Activated CD4-positive, alpha-beta T cell treated with anti-CD3 and anti-CD28 coated beads for 36 hours (primary cell): ENCODE results near the gene IRF7. TPM values are rescaled to one million over a fixed set of nuclear protein-coding genes. Genes with fewer than 3 reads are reported as not detected.

Source experiments
- ATAC-seq: fragments of 200-7000 bp; cut with Tn5 transposase; one replicate; pipeline ENCODE4 v1.10.0; 2021; ENCODE audit warnings: mild to moderate bottlenecking, moderate library complexity
- CTCF ChIA-PET: fragments of 350-600 bp; sonication (Branson Sonifier 250); formaldehyde crosslinking; loops from one replicate; lab custom pipeline; 2021; ENCODE audit warnings: antibody characterized with exemption; lab: Charles Lee
- POLR2A ChIA-PET: fragments of 350-600 bp; sonication (Branson Sonifier 250); formaldehyde crosslinking; loops from one replicate; lab custom pipeline; 2021; ENCODE audit warnings: antibody characterized with exemption, inconsistent platforms; lab: Charles Lee
- DNase-seq: peaks from one replicate; pipeline ENCODE4 v3.0.0-alpha.2; 2020
- H3K27ac Mint-ChIP-seq: one replicate; pipeline ENCODE4 v1.8.0; 2021; ENCODE audit warnings: mixed read lengths
- H3K27me3 Mint-ChIP-seq: one replicate; pipeline ENCODE4 v1.8.0; 2021; ENCODE audit warnings: mixed read lengths
- H3K36me3 Mint-ChIP-seq: one replicate; pipeline ENCODE4 v1.8.0; 2021; ENCODE audit warnings: low read depth, mixed read lengths
- H3K4me1 Mint-ChIP-seq: one replicate; pipeline ENCODE4 v1.8.0; 2021; ENCODE audit warnings: mixed read lengths
- H3K4me3 Mint-ChIP-seq: one replicate; pipeline ENCODE4 v1.8.0; 2021; ENCODE audit warnings: mild to moderate bottlenecking, moderate library complexity, mixed read lengths
- H3K9me3 Mint-ChIP-seq: one replicate; pipeline ENCODE4 v1.8.0; 2021; ENCODE audit warnings: low read depth, mixed read lengths
- intact Hi-C, 2 experiments: fragments of 100-400 bp; cut with DNase I in 1 of 2; cut with micrococcal nuclease in 1 of 2; formaldehyde crosslinking; loops; one replicate each; pipeline versions ENCODE4 v1.14.2 to v1.15.1; 2022 to 2024; cut with DNase I, micrococcal nuclease
- total RNA-seq, 2 experiments: library from RNA; stranded (reverse); gene quantifications; one replicate each; pipeline ENCODE4 v1.2.3, GENCODE V29; 2021

Gene IRF7
- total RNA-seq, 2 experiments from 2014 or later, result 57.1 to 62.6 TPM

DNA sequence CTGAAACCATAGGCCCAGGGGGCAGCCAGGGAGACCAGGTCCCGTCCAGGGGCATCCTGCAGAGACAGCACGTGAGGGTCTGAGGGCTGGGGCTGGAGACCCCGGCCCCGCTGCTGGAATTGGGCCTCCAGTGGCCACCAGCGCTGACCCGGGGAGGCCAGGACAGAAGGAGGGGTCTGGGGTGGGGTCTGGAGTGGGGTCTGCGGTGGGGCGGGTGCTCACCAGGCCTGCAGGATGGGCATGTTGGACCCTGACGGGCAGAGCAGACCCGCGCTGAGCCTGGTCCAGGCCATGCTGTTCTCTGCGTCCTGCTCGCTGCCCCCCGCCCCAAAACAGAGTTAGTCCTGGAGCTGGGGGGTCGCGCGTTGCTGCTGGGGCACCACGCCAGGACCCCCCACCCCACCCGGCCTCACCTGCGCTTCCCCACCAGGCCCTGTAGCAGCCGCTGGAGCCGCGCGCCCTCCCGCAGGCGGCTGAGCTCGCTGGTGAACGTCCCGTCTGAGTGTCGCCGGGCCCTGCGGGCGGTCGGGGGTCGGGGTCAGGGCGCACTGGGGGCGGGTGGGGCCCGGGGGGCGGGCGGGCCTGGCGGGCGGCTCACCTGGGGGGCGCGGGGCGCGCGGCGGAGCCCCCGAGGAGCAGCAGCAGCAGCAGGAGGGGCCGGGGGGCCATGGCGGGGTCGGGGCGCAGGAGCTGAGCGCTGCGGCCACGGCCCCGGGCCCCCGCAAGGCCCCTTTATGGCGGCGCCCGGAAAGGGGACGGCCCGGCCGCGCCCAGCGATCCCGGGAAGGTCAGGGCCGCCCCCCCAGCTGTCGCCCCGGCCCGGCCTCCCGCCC, 10.9 kb upstream of the IRF7 start, which contains the start of gene SCT:
Gene SCT (minus strand): TSS at position 707 of the 833 bp plus-strand sequence. CDS start 38 bp downstream, at position 669.
- H3K9me3 Mint-ChIP-seq, result no peaks in the 10 kb centered on the region
- H3K36me3 Mint-ChIP-seq, result no peaks in the 10 kb centered on the region
- DNase-seq (no peak), ATAC-seq (no peak)
- ChIA-PET POLR2A (no interaction called here), CTCF (no interaction called here)
- intact Hi-C loops, result loop anchor here in 1 of 2 experiments (5.0 kb wide), 1 partner anchor 69 kb away; no protein-coding TSS in a partner anchor
- H3K27me3 Mint-ChIP-seq, result peaks cover 25% of the 10 kb centered on the region
- H3K4me3 Mint-ChIP-seq, result no peak within 1 kb of the TSS
- peaks cover 22% of the 10 kb centered on the region for H3K4me1 Mint-ChIP-seq
- H3K27ac Mint-ChIP-seq, result no peak within 1 kb of the TSS

DNA sequence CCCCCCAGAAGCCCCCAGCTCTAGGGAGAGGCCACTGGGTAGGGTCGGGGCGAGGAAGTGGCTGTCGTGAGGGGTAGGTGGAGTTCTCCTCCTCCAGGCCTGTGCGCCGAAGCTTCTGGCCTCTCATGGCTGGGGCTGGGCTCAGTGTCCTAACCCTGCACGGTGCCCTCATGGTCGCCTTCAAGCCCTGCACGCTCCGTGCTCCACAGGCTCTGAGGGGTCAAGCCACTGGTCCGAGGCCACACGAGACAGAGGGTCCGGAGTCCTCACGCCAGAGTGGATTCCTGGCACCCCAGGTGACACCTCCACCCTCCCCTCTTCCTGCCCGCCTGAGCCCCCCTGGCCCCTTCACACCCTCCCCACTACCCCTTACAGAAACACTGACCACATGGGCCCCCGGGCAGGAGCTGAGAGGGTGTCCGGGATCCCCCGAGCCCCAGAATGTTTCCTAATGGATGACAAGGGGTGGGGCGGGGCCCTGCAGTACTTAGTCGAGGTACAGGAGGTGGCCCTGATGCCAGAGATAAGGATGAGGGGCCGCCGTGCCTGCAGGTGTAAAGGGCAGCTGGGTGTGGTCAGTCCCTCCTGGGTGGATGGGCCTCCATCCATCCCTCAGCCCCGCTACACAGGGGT, 10.0 kb upstream of the IRF7 start:
- ChIA-PET CTCF (no interaction called here), POLR2A (no interaction called here)
- DNase-seq (no peak), ATAC-seq (no peak)
- Mint-ChIP-seq H3K27me3 (peaks cover 25% of the 10 kb centered on the region), H3K9me3 (no peaks in the 10 kb centered on the region), H3K4me1 (peaks cover 22% of the 10 kb centered on the region), H3K36me3 (no peaks in the 10 kb centered on the region), H3K27ac (no peak overlapping the region), H3K4me3 (no peak overlapping the region)
- intact Hi-C loops, result loop anchor here in 1 of 2 experiments (5.0 kb wide), 1 partner anchor 68 kb away; no protein-coding TSS in a partner anchor

DNA sequence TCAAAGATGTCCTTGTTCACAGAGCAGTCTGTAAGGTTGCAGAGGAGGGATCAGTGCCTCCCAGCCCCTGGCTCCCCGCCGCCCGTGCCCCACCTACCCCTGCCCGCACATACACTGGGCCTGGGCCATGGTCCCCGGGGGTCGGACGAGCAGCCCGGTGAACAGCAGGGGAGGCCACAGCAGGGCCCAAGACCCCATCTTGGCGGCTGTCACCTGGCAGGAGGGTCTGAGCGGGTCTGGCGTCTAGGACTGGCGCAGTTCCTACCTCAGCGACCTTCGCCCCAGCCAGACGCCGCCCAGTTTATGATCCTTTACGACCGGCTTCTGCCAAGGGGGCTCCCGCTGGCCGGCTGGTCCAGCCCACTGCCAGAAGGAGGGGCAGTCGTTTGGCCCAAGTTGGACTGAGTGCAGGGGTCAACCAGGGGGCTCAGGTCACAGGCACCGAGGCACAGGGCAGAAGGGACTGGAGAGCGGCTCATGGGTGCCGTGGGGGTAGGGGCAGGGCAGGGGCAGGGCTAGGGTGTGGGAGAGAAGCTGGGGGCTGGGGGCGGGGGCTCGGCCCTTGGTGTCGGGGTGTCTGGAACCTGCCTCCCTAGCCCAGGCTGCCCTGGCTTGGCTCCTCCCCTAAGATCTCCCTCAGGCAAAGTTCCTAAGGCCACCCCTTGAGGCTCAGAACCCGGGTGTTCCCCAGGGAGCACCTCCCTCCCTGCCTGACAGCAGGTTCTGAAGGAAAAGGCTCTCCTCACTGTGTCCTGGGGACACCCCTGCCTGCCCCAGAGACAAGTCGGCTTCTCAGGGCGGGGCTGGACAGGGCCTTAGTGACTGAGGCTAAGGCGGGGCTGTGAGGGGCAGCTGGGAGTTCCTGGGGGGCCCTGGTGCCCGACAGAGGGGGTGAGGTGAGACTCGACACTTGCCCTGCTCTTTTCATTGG, 9.2 kb upstream of the IRF7 start, which contains the start of gene CDHR5:
Gene CDHR5 (minus strand): TSS at position 251 of the 931 bp plus-strand sequence. CDS start 53 bp downstream, at position 198.
- Mint-ChIP-seq H3K4me1 (peaks cover 22% of the 10 kb centered on the region), H3K4me3 (no peak within 1 kb of the TSS), H3K27ac (no peak within 1 kb of the TSS), H3K27me3 (peaks cover 25% of the 10 kb centered on the region), H3K9me3 (no peaks in the 10 kb centered on the region), H3K36me3 (no peaks in the 10 kb centered on the region)
- DNase-seq (no peak), ATAC-seq (no peak)
- ChIA-PET POLR2A (no interaction called here), CTCF (no interaction called here)
- intact Hi-C loops, result loop anchor here in 1 of 2 experiments (5.0 kb wide), 1 partner anchor 68 kb away; no protein-coding TSS in a partner anchor

DNA sequence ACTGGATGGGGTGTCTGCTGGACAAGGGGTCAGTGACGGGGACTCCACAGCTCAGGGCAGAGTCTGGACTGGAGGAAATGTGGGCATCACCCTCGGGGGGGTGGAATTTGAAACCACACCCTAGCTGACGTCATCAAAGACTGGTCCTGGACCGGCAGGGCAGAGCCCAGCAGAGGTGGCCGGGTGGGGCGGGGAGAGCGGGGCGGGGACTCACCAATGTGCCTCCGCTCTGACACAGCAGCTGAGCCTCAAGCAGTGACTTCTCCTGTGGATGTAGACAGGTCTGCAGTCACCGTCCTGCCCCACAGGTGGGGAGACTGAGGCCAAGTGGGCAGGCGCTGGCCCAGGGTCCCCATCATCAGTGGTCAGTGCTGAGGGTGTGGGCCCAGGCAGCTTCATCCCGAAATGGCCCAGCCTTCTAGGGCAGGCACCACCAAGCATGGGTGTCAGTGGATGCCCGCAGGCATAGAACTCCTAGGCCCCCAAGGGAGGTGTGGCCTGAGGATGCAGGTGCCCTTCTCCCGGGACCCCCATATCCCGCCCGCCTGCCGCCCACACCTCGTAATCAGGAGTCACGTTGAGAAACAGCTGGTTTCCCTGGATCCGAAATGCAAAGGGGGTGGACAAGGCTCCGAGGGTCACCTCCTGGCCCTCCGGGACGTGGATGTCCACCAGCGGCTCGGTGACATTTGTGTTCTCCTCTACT, 8.4 kb upstream of the IRF7 start:
- Mint-ChIP-seq H3K9me3 (no peaks in the 10 kb centered on the region), H3K27me3 (peaks cover 19% of the 10 kb centered on the region), H3K4me3 (no peak overlapping the region), H3K27ac (no peak overlapping the region), H3K4me1 (peaks cover 16% of the 10 kb centered on the region), H3K36me3 (no peaks in the 10 kb centered on the region)
- ChIA-PET POLR2A (no interaction called here), CTCF (no interaction called here)
- ATAC-seq (no peak), DNase-seq (no peak)
- intact Hi-C loops, result no loop called here

DNA sequence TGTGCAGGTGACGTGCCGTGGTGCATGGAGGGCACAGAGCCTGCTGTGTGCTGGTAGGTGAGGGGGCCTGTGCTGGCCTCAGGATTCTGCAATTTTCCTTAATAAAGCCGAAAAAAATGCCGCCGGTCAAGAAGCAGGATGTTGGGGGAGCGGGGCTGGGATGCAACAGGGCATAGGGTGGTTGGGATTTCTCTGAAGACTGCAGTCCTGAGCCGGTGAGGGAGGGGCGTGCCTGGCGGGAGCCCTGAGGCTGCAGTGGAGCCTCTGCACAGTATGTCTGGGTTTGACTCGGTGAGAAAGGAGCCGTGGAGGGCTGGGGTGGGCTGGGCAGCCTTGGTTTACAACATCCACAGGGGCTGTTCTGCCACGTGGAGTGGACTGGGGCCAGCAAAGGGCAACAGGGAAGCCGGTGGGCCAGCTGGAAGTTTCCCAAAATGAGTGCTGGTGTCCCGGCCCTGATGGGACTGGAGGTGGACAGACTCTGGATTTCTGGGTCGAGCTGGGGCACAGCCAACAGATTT, 7.7 kb upstream of the IRF7 start:
- Mint-ChIP-seq H3K4me3 (no peak overlapping the region), H3K36me3 (no peaks in the 10 kb centered on the region), H3K27ac (no peak overlapping the region), H3K9me3 (no peaks in the 10 kb centered on the region), H3K27me3 (peaks cover 14% of the 10 kb centered on the region), H3K4me1 (peaks cover 9% of the 10 kb centered on the region)
- intact Hi-C loops, result no loop called here
- ChIA-PET CTCF (no interaction called here), POLR2A (no interaction called here)
- no peak for DNase-seq
- ATAC-seq, result no peak

DNA sequence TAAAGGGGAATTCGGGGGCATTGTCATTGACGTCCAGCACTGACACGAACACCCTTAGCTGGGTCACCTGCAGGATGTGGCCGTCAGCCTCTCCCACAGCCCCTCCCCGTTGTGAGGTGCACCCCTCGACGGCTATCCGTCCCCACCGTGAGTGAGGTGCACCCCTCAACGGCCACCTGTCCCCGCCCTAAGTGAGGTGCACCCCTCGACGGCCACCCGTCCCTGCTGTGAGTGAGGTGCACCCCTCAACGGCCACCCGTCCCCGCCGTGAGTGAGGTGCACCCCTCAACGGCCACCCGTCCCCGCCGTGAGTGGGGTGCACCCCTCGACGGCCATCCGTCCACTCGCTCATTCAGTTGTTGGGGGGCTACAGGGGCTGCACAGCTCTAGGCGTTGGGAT, 6.1 kb upstream of the IRF7 start:
- ChIA-PET CTCF (interaction anchor here (0.5 kb wide), 1 partner anchor 63 kb away, joined by 4 read pairs; no protein-coding TSS in a partner anchor), POLR2A (no interaction called here)
- Mint-ChIP-seq H3K36me3 (no peaks in the 10 kb centered on the region), H3K9me3 (no peaks in the 10 kb centered on the region), H3K4me1 (no peaks in the 10 kb centered on the region), H3K27me3 (peaks cover 4% of the 10 kb centered on the region), H3K4me3 (no peak overlapping the region), H3K27ac (no peak overlapping the region)
- DNase-seq (no peak), ATAC-seq (no peak)
- intact Hi-C loops, result no loop called here

DNA sequence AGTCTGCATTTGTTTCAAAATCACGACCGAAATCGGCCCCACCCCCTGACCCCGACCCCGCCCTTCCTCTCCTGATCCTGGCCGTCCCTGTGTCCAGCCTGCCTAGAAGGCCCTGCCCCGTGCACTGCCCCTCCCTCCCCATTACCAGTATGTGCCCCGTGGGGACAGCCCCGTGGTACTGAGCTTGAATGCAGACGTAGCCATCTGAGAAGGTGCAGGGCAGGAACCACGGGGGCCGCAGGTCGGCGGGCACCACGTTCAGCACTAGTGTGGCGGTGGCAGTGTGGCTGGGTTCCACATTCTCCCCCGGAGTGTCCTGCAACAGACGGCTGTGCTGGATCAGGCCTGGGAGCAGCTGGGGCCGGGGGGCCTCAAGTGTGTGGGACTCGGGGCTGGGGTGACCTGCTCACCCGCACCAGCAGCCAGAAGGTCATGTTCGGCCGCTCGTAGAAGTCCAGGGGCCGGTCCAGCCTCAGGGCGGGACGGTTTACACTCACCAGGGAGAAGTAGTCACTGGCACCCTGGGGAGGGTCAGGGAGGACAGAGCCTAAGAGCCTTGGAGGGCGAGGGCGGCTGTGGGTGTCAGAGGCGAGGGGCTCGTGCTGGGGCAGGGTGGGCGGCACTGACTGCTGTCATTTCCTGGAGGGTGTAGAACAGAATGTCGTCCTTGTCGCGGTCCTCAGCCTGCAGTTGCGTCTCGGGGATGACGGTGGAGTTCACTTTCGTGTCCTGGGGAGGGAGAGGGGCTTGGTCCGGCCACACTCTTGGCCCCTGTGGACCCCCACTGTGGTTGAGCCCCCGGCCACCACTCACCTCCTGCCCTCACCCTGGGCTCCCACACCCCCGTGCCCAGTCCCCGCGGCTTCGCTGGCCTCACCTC, 5.4 kb upstream of the IRF7 start:
- no peak overlapping the region for H3K27ac Mint-ChIP-seq
- ChIA-PET CTCF (no interaction called here), POLR2A (no interaction called here)
- DNase-seq (no peak), ATAC-seq (no peak)
- H3K27me3 Mint-ChIP-seq, result no peaks in the 10 kb centered on the region
- H3K9me3 Mint-ChIP-seq, result no peaks in the 10 kb centered on the region
- H3K36me3 Mint-ChIP-seq, result no peaks in the 10 kb centered on the region
- intact Hi-C loops, result no loop called here
- no peak overlapping the region for H3K4me3 Mint-ChIP-seq
- no peaks in the 10 kb centered on the region for H3K4me1 Mint-ChIP-seq

DNA sequence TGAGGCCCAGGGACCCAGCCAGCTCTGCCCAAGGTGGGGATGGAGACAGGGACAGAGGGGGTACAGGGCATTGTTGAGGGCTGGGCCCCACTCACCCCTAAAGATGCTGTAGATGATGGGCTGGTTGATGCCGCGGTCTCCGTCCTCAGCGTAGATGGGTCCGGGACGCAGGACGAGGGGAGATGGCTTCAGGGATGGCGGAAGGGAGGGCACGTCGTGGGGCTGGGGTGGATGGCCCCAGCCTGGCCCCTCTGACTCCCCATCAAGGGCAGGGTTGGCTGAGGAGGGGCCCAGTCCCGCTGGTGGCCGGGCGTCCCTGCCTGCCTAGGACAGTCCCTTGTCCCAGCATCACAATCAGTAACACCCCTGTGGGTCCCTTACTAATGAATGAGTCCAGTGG, 4.5 kb upstream of the IRF7 start:
- DNase-seq (no peak), ATAC-seq (no peak)
- Mint-ChIP-seq H3K4me3 (no peak overlapping the region), H3K27ac (no peak overlapping the region), H3K9me3 (no peaks in the 10 kb centered on the region), H3K36me3 (peaks cover 2% of the 10 kb centered on the region), H3K27me3 (no peaks in the 10 kb centered on the region), H3K4me1 (peaks cover 3% of the 10 kb centered on the region)
- ChIA-PET POLR2A (no interaction called here), CTCF (no interaction called here)
- intact Hi-C loops, result no loop called here

DNA sequence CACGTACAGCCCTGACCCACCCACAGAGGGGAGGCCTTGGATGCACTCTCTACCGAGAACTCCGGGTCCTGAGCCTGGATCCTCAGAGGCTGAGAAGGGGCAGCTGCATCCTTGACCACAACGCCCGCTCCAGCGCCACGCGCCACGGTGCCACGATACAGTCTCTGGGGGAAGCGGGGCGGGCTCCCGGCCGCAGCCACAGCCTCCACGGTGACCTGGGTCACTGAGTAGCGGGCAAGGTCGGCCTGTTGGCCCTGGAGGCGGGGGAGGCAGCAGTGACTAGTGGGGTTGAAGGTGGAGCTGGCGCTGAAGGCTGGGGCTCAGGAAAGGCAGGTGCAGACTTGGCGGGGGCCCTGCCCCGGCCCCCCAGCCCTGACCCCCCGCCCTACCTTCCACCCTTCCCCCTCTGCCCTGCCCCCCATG, 3.9 kb upstream of the IRF7 start:
- H3K27ac Mint-ChIP-seq, result no peak overlapping the region
- intact Hi-C loops, result no loop called here
- H3K27me3 Mint-ChIP-seq, result no peaks in the 10 kb centered on the region

More for the DNA sequence above, 3.9 kb upstream of the IRF7 start:
- ATAC-seq (no peak), DNase-seq (no peak)
- Mint-ChIP-seq H3K4me1 (peaks cover 4% of the 10 kb centered on the region), H3K4me3 (no peak overlapping the region), H3K36me3 (peaks cover 4% of the 10 kb centered on the region), H3K9me3 (no peaks in the 10 kb centered on the region)
- CTCF ChIA-PET, result no interaction called here
- POLR2A ChIA-PET, result no interaction called here
